Heart left ventricle (tissue), 16 donors: ENCODE results near the gene RPIA. TPM values are rescaled to one million over a fixed set of nuclear protein-coding genes. Genes with fewer than 3 reads are reported as not detected.
A peak's percentile ranks its signal among the peaks of the same experiment; 100 is the strongest.

Experiments used
- ATAC-seq, 4 donors: fragments of 200-7000 bp; cut with Tn5 transposase; one replicate each; pipeline ENCODE4 v1.9.1; 2020 to 2022; ENCODE audit warnings: moderate library complexity in 4 of 4, mild to moderate bottlenecking in 3 of 4, moderate number of reproducible peaks in 1 of 4
- DNase-seq, 5 donors: peaks; one replicate each; pipeline ENCODE4 v3.0.0-alpha.2; 2020
- H3K27ac ChIP-seq, 12 donors: fragments of 200-600 bp; sonication (generic) in 4 of 12; one replicate each; pipeline versions ENCODE4 v1.5.0 to v1.8.0; 2016 to 2022; ENCODE audit warnings: mild to moderate bottlenecking in 2 of 12
- H3K27me3 ChIP-seq, 9 donors: fragments of 200-600 bp; sonication (generic) in 2 of 9; one replicate each; pipeline versions ENCODE4 v1.5.1 to v1.8.0; 2016 to 2022; ENCODE audit warnings: mild to moderate bottlenecking in 3 of 9
- H3K36me3 ChIP-seq, 9 donors: fragments of 200-600 bp; sonication (generic) in 2 of 9; one replicate each; pipeline versions ENCODE4 v1.5.0 to v1.8.0; 2018 to 2022; ENCODE audit warnings: mild to moderate bottlenecking in 2 of 9
- H3K4me1 ChIP-seq, 12 donors: fragments of 200-600 bp; sonication (generic) in 4 of 12; one replicate each; pipeline versions ENCODE4 v1.5.0 to v1.8.0; 2016 to 2022; ENCODE audit warnings: mild to moderate bottlenecking in 3 of 12
- H3K4me3 ChIP-seq, 12 donors: fragments of 200-600 bp; sonication (generic) in 4 of 12; one replicate each; pipeline versions ENCODE4 v1.5.0 to v1.8.0; 2017 to 2022; ENCODE audit warnings: mild to moderate bottlenecking in 9 of 12, moderate library complexity in 4 of 12
- H3K9me3 ChIP-seq, 12 donors: fragments of 200-600 bp; sonication (generic) in 4 of 12; one replicate each; pipeline versions ENCODE4 v1.5.0 to v1.8.0; 2016 to 2022; ENCODE audit warnings: mild to moderate bottlenecking in 1 of 12
- CTCF ChIP-seq, 12 donors: fragments of 200-600 bp; sonication (generic) in 4 of 12; IDR thresholded peaks; one replicate each; pipeline versions ENCODE4 v1.5.0 to v1.8.0; 2018 to 2022; ENCODE audit warnings: antibody characterized with exemption in 12 of 12, mild to moderate bottlenecking in 5 of 12
- POLR2A ChIP-seq, 2 donors: fragments of 450-650 bp; IDR thresholded peaks; one replicate each; pipeline ENCODE4 v1.6.1; 2017; ENCODE audit warnings: antibody characterized with exemption in 2 of 2, mild to moderate bottlenecking in 2 of 2, moderate library complexity in 2 of 2
- WGBS, 4 donors: extraction: QIAGEN DNeasy Blood & Tissue Kit in 2 of 4; methylation state at CpG; one replicate each; pipeline versions ENCODE4 v1.1.5 to v1.1.7; 2013 to 2018; 5-methylcytosine and 5-hydroxymethylcytosine counted together
- intact Hi-C, 10 donors: fragments of 100-400 bp; cut with DNase I; formaldehyde crosslinking; loops; one replicate each; pipeline versions ENCODE4 v1.11.1 to v1.14.2; 2022
- polyA plus RNA-seq, 2 donors: library from polyadenylated mRNA; stranded (reverse); fragments of 200-250 nt; gene quantifications; one replicate each; pipeline ENCODE4 v1.2.3, GENCODE V29; 2013
- total RNA-seq, 9 donors: library from RNA; depleted of rRNA in 2 of 9; stranded (reverse); fragments of >200 nt in 2 of 9; fragmentation: NEBNext Ultra II Directional in 3 of 9; extraction: Animal tissue kit (Norgen Biotek cat#: 25700) in 3 of 9; gene quantifications; one replicate each; pipeline versions ENCODE4 v1.1.0 to v1.2.4, GENCODE V29; 2016 to 2023
- donor health status: ischemic (EF 13 %, LVEDD 7.1; RV severe dilation, severe dysfunction).
- donor health status: healthy with polysubstance abuse.
- donor health status: DM: no; HTN: yes; CAD: no.
- donor health status: DM: no; HTN: no; CAD: no.
- donor health status: ischemic (EF 25% LVEDD 6.9; RV normal size, moderate dysfunction).
- donor health status: ischemic (EF 25% LVEDD 5.7; RV mildly dilated, moderate dysfunction).
- donor health status: healthy.
- donor health status: DM: yes; HTN: yes; CAD: no.
- donor health status: ischemic (EF 35%, LVEDD 5.7; RV mildly dilated, moderate dysfunction).
- donor health status: nonischemic (EF 11% LVEDD 7.7; RV severe dilation, severe dysfunction).
- donor health status: DM: yes; HTN: yes; CAD: no.
- donor health status: PGD.
- donor health status: ischemic (EF 29% LVEDD 5.4; RV normal size, mild dysfunction).
- donor health status: nonischemic (EF 23%, LVEDD 6.1; RV moderate dilation, normal function).

The RPIA gene
- total and polyA plus RNA-seq, 11 donors: 4.1 to 15.4 (median 12.6) TPM

DNA sequence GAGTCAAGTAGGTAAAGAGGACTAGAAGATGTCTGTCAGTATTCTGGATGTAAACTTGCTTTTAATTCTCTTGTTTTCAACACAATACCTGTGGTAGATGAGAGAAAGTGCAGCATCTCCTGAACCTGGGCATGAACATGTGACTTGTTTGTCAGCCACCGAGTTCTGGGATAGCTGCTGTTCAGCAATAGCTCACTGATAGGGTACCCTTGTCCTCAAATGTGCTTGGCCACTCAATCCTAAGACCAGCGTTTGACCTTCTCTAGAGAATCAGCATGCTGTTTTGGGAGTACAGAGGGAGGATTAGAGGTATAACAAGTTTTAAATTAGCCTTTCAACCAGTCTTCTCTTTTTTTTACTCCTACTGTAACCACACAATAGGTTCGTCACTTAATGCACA lies 23.2 kb downstream of the RPIA start:
- 60 to 77% (median 72%) methylated on average over 3 of the region's 3 CpGs for WGBS, 4 donors
- Histone ChIP-seq H3K36me3 (no peaks in the 10 kb centered on the region), H3K27me3 (no peaks in the 10 kb centered on the region), H3K9me3 (peaks cover 0 to 3% (median 0%) of the 10 kb centered on the region in 12 donors), H3K4me3 (no peak overlapping the region), H3K27ac (no peak overlapping the region), H3K4me1 (peaks cover 0 to 32% (median under 1%) of the 10 kb centered on the region in 12 donors)
- intact Hi-C loops: no loop called here
- no peak for TF ChIP-seq CTCF (IDR thresholded peaks at IDR 0.05)
- TF ChIP-seq POLR2A (IDR thresholded peaks at IDR 0.05): no peak
- peak in 3 of 4 donors; percentile 42 to 59 (median 50) for ATAC-seq
- no peak for DNase-seq

DNA sequence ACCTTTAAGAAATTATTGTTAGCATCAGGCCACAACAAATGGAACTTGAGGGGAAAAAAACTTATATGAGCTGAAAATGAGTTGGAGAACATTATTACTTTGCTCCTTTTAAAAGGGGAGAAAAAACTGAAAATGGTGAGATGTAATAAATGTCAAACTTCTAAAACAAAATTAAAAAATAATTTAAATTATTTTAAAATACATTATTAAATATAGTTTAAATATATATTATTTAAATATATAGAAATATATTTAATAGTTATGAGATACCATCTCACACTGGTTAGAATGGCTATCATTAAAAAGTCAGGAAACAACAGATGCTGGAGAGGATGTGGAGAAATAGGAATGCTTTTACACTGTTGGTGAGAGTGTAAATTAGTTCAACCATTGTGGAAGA lies 28.9 kb downstream of the RPIA start:
- Histone ChIP-seq H3K27me3 (no peaks in the 10 kb centered on the region), H3K36me3 (no peaks in the 10 kb centered on the region), H3K9me3 (peaks cover 0 to 3% (median 0%) of the 10 kb centered on the region in 12 donors), H3K4me3 (no peak overlapping the region), H3K27ac (no peak overlapping the region), H3K4me1 (peaks cover 0 to 6% (median 0%) of the 10 kb centered on the region in 12 donors)
- intact Hi-C loops: no loop called here
- no peak for ATAC-seq
- DNase-seq: no peak
- TF ChIP-seq POLR2A (IDR thresholded peaks at IDR 0.05) (no peak), CTCF (IDR thresholded peaks at IDR 0.05) (no peak)

DNA sequence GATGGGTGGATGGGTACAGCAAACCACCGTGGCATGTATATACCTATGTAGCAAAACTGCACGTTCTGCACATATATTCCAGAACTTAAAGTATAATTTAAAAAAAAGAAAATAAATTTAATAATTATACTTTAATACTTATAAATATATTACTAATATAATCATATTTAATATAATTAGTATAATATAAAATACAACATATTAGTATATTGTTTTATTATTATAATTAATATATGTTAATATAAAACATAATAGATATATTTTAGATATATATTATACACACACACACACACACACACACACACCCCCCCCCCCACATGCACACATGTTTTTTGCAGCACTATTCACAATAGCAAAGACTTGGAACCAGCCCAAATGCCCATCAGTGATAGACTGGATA lies 29.8 kb downstream of the RPIA start:
- peaks cover 0 to 3% (median 0%) of the 10 kb centered on the region in 12 donors for H3K9me3 ChIP-seq
- no peak for TF ChIP-seq CTCF (IDR thresholded peaks at IDR 0.05)
- TF ChIP-seq POLR2A (IDR thresholded peaks at IDR 0.05): no peak
- peaks cover 0 to 9% (median 0%) of the 10 kb centered on the region in 12 donors for H3K4me1 ChIP-seq
- ATAC-seq (no peak), DNase-seq (no peak)
- 96 to 99% (median 98%) methylated on average over 2 of the region's 2 CpGs for WGBS, 4 donors
- no peak overlapping the region for H3K4me3 ChIP-seq
- H3K27ac ChIP-seq: no peak overlapping the region
- no peaks in the 10 kb centered on the region for H3K27me3 ChIP-seq
- no peaks in the 10 kb centered on the region for H3K36me3 ChIP-seq
- intact Hi-C loops: no loop called here

DNA sequence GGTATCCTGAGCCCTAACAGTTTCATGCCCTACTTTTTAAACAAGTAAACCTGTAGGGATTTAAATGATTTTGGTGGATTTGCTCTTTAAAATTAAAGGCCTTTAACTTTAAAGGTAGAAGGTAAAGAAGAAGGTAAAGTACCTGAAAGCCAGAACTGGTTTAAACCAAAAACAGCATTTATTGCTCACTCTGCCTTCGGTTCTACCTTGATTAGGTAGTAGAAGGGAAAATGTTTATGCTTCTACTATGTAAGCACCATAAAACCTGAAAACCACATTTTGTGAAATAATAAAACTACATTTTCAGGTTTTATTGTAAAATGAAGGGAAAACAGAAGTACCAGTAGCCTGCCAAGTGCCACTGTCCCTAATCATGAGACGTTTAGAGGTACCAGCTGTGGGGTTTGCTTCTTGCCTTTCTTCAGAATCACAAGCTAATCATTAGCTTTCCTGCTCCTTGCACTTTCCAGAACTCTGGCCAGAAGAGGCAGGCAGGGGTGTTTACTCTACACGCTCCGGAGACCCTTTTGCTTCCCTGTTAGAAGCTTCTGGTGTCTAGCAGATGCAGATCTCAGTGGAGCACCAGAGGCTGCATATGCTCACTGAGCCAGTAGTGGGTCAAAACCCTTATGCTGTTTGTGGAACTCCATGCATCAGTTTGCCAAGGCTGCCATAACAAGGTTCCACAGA lies 33.3 kb downstream of the RPIA start:
- Histone ChIP-seq H3K9me3 (no peaks in the 10 kb centered on the region), H3K27ac (no peak overlapping the region), H3K27me3 (no peaks in the 10 kb centered on the region), H3K4me1 (peaks cover 0 to 17% (median 3%) of the 10 kb centered on the region in 12 donors), H3K36me3 (peaks cover 0 to 3% (median 0%) of the 10 kb centered on the region in 9 donors), H3K4me3 (no peak overlapping the region)
- ATAC-seq: no peak
- intact Hi-C loops: no loop called here
- TF ChIP-seq CTCF (IDR thresholded peaks at IDR 0.05): no peak
- no peak for TF ChIP-seq POLR2A (IDR thresholded peaks at IDR 0.05)
- WGBS, 4 donors: 81 to 94% (median 91%) methylated on average over 4 of the region's 4 CpGs
- DNase-seq: no peak
